Type B pancreatic cell (in vitro differentiated cells): ENCODE data around the gene SPG7. TPM values are rescaled to one million over a fixed set of nuclear protein-coding genes. Genes with fewer than 3 reads are reported as not detected.

Experiments
- DNase-seq: peaks from one replicate; pipeline ENCODE4 v3.0.0; 2021; ENCODE audit warnings: mixed read lengths; ENCODE audit not compliant: unreplicated experiment; ENCODE audit errors: extremely low spot score
- H3K27ac Mint-ChIP-seq: 2 replicates; pipeline ENCODE4 v1.8.0; 2021; ENCODE audit warnings: mild to moderate bottlenecking, mixed read lengths
- H3K27me3 Mint-ChIP-seq: 2 replicates; pipeline ENCODE4 v1.8.0; 2021; ENCODE audit warnings: mixed read lengths
- H3K36me3 Mint-ChIP-seq: 2 replicates; pipeline ENCODE4 v1.8.0; 2021; ENCODE audit warnings: mixed read lengths
- H3K4me1 Mint-ChIP-seq: one replicate; pipeline ENCODE4 v1.8.0; 2021; ENCODE audit warnings: mixed read lengths; ENCODE audit not compliant: unreplicated experiment
- H3K4me3 Mint-ChIP-seq: 2 replicates; pipeline ENCODE4 v1.8.0; 2021; ENCODE audit warnings: mild to moderate bottlenecking, mixed read lengths
- H3K9me3 Mint-ChIP-seq: 2 replicates; pipeline ENCODE4 v1.8.0; 2021; ENCODE audit warnings: mixed read lengths
- total RNA-seq: library from RNA; stranded (reverse); gene quantifications from 2 replicates; pipeline ENCODE4 v1.2.1, GENCODE V29; 2021; ENCODE audit warnings: low replicate concordance
- TF ChIP-seq, protein P1 (sequence below): fragments of 200-600 bp; sonication (generic); conservative IDR thresholded peaks from 2 replicates; pipeline ENCODE4 v1.5.0; 2021; ENCODE audit warnings: antibody characterized with exemption, mild to moderate bottlenecking

SPG7 gene
- total RNA-seq, 1 donor from 2014 or later, result 129 TPM

DNA sequence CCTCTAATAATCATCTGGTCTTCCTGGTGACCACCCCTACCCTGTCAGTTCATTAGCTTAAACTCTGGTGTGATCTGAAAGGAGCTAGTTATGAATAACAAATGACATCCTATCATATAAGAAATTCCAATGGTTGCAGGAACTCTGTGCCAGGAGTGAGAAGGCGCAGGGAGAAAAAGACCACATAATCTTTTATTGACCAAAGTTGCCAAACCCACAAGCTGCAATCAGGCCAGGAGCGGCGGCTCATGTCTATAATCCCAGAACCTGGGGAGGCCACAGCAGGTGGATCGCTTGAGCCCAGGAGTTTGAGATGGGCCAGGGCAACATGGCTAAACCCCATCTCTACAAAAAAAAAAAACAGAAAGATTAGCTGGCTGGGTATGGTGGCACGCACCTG lies 41.3 kb upstream of the SPG7 start:
- no peak overlapping the region for H3K27ac Mint-ChIP-seq
- no peaks in the 10 kb centered on the region for H3K27me3 Mint-ChIP-seq

DNA sequence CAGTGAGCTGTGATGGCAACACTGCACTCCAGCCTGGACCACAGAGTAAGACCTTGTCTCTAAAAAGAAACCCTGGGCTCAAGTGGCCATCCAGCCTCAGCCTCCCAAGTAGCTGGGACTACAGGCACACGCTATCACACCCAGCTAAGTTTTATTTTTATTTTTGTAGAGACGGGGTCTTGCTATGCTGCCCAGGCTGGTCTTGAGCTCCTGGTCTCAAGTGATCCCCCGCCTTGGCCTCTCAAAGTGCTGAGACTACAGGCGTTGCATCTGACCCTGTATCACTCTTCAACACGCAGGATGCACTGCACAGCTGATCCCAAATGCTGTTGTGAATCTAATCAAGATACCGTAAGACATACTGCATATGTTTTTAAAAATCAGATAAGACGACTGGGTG lies 40.8 kb upstream of the SPG7 start:
- H3K4me1 Mint-ChIP-seq, result peaks cover 23% of the 10 kb centered on the region
- TF ChIP-seq, protein P1, sequence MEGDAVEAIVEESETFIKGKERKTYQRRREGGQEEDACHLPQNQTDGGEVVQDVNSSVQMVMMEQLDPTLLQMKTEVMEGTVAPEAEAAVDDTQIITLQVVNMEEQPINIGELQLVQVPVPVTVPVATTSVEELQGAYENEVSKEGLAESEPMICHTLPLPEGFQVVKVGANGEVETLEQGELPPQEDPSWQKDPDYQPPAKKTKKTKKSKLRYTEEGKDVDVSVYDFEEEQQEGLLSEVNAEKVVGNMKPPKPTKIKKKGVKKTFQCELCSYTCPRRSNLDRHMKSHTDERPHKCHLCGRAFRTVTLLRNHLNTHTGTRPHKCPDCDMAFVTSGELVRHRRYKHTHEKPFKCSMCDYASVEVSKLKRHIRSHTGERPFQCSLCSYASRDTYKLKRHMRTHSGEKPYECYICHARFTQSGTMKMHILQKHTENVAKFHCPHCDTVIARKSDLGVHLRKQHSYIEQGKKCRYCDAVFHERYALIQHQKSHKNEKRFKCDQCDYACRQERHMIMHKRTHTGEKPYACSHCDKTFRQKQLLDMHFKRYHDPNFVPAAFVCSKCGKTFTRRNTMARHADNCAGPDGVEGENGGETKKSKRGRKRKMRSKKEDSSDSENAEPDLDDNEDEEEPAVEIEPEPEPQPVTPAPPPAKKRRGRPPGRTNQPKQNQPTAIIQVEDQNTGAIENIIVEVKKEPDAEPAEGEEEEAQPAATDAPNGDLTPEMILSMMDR, result no peak
- H3K9me3 Mint-ChIP-seq, result no peaks in the 10 kb centered on the region
- H3K27ac Mint-ChIP-seq, result peak overlapping the region; percentile 53
- no peaks in the 10 kb centered on the region for H3K27me3 Mint-ChIP-seq
- no peak for DNase-seq
- H3K4me3 Mint-ChIP-seq, result no peak overlapping the region
- H3K36me3 Mint-ChIP-seq, result peaks cover 8% of the 10 kb centered on the region

More for the DNA sequence above, 41.3 kb upstream of the SPG7 start:
- TF ChIP-seq, protein P1, result no peak
- no peak overlapping the region for H3K4me3 Mint-ChIP-seq
- H3K9me3 Mint-ChIP-seq, result no peaks in the 10 kb centered on the region
- H3K4me1 Mint-ChIP-seq, result peaks cover 18% of the 10 kb centered on the region
- no peak for DNase-seq
- peaks cover 8% of the 10 kb centered on the region for H3K36me3 Mint-ChIP-seq

DNA sequence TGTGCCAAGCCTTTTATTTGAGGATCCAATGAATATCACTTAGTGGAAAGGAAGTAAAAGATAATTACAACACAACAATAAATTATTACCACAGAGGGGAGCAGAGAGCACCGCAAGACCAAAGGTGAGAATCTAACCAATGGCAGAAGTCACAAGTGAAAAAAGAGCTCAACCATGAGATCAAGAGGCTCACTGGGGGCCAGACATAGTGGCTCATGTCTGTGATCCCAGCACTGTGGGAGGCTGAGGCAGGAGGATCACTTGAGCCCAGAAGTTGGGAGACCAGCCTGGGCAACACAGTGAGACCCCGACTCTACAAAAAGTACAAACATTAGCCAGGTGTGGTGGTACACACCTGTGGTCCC lies 35.5 kb upstream of the SPG7 start:
- H3K36me3 Mint-ChIP-seq, result peaks cover 7% of the 10 kb centered on the region
- H3K4me3 Mint-ChIP-seq, result peak overlapping the region; percentile 17
- no peaks in the 10 kb centered on the region for H3K9me3 Mint-ChIP-seq
- H3K27me3 Mint-ChIP-seq, result no peaks in the 10 kb centered on the region
- peaks cover 41% of the 10 kb centered on the region for H3K4me1 Mint-ChIP-seq
- peak overlapping the region; percentile 83 for H3K27ac Mint-ChIP-seq
- TF ChIP-seq, protein P1, result no peak
- DNase-seq, result no peak

DNA sequence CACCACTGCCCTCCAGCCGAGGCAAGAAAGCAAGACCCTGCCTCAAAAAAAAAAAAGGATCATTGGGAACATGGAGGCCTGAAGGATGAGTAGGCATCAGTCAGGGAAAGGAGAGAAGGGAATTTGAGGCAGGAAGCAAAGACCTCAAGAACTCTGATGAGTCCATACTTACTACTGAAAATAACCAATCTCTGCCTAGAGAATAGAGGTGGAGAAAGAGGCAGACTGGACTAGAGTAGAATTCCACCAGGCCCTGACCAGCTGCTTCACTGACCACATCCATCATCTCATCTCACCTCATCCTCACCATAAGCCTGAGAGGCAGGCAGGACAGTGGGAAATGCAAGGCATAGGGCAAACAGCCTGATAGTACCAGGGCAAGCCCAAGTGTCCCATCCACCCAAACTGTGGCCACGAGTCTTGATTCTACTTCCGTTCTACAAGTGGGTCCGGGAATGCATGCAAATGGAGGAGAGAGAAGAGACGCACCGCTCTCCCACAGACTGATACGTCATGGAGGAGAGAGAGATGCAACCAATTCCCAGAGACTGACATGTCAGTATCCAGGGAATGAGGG lies 35.0 kb upstream of the SPG7 start:
- TF ChIP-seq, protein P1, result no peak
- Mint-ChIP-seq H3K27me3 (no peaks in the 10 kb centered on the region), H3K4me1 (peaks cover 44% of the 10 kb centered on the region)

DNA sequence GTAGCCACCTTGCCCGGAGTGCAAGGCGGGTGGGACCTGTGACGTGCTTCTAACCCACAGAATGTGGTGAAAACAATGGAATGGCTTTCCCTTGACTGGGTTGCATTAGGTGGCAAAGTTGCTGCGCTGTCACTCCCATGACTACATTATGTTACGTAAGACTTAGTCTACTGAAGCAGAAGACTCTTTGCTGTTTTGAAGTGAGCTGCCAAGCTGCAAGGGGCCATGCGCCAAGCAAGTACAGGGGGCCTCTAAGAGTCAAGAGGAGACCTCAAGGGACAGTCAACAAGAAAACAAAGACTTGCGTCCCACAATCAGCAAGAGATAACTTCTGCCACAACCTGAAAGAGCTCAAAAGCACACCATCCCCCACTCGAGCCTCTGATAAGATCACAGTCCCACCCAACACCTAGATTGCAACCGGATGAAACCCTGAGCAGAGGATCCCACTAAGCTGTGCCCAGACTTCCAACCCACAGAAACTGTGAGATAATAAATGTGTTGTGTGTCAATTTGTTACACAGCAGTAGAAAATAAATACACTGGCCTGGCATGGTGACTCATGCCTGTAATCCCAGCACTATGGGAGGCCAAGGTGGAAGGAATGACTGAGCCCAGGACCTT lies 34.3 kb upstream of the SPG7 start:
- Mint-ChIP-seq H3K9me3 (no peaks in the 10 kb centered on the region), H3K36me3 (peaks cover 7% of the 10 kb centered on the region), H3K4me3 (peak overlapping the region; percentile 27), H3K27ac (peak overlapping the region; percentile 84), H3K27me3 (no peaks in the 10 kb centered on the region), H3K4me1 (peaks cover 51% of the 10 kb centered on the region)
- DNase-seq, result no peak
- TF ChIP-seq, protein P1, result no peak

More for the DNA sequence above, 35.0 kb upstream of the SPG7 start:
- H3K9me3 Mint-ChIP-seq, result no peaks in the 10 kb centered on the region
- H3K36me3 Mint-ChIP-seq, result peaks cover 7% of the 10 kb centered on the region
- H3K4me3 Mint-ChIP-seq, result no peak overlapping the region
- H3K27ac Mint-ChIP-seq, result peak overlapping the region; percentile 84
- no peak for DNase-seq
